Activated CD8-positive, alpha-beta memory T cell treated with anti-CD3 and anti-CD28 coated beads for 1 hour (primary cell): ENCODE measurements around the gene CCDC117.
"Not testable (repeated sequence)": the region's sequence is repeated elsewhere in the genome, so short reads cannot be mapped to it uniquely, and the experiment has no call there.

Experiments
- DNase-seq, 2 donors: peaks; one replicate each; pipeline ENCODE4 v3.0.0-alpha.2; 2020; ENCODE audit warnings: low read depth in 1 of 2; ENCODE audit errors: extremely low read depth in 1 of 2

CCDC117 gene

GRCh38 chr22:28800308-28801041, 28.0 kb downstream of the CCDC117 start, which contains the start of gene XBP1:
XBP1 (minus strand) TSS chr22:28800569.
- peak; percentile 61 to 84 for DNase-seq

- no peak for DNase-seq
Observed at GRCh38 chr22:28801845-28802594, 29.5 kb downstream of the CCDC117 start.

- DNase-seq = no peak
Observed at GRCh38 chr22:28802595-28803123, 30.2 kb downstream of the CCDC117 start.

DNA sequence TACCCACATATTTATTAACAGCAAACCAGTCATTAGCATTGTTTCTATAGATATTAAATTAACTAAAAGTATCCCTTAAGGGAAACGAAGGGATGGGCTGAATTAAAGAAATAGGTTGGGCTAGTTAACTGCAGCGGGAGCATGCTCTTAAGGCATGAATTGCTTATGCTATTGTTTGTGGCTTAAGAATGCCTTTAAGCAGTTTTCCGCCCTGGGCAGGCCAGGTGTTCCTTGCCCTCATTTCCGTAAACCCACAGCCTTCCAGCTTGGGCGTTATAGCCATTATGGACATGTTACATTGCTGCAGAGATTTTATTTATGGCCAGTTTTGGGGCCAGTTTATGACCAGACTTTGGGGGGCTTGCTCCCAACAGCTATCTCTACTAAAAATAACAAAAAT, 32.9 kb downstream of the CCDC117 start:
- not testable (repeated sequence) for DNase-seq

DNA sequence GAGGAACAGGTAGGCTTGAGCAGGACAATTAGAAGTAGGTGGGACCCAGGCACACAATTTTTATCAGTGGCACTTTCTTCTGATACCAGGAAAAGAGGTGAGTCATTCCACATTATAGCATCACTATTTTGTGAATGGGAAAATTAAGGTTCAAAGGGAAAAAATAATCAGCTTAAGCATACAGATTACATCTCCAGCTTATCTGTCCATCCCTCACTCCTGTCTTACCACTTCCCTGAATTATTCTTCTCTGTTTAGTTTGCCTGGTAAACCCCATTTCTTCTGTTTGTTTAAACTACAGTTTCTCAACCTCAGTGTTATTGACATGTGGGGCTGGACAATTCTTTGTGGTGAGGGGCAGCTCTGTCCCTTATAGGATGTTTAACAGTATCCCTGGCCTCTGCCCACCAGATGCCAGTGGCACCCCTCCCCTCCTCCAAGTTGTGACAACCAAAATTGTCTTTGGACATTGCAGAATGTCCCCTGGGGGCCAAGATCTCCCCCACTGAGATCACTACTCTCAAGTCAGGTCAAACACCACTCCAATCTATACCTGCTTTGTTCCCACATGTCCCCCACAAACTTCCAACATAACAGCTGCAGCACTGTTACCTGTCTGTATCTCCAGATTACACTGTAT, 36.3 kb downstream of the CCDC117 start:
- no peak for DNase-seq

GRCh38 chr22:28810821-28811491, 38.5 kb downstream of the CCDC117 start:
- no peak for DNase-seq

DNA sequence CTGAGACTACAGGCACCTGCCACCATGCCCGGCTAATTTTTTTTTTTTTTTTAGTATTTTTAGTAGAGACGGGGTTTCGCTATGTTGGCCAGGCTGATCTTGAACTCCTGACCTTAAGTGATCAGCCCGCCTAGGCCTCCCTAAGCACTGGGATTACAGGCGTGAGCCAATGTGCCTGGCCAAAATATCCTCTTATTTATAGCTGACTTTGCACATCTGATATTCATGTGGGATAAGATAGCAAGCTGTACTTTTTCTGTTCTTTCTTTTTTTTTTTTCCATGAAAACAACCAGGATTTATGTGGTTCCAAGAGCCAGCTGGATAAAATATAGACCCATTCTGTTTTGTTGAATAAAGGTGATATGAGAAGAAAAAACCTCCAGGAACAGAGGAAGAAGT, 40.0 kb downstream of the CCDC117 start:
- no peak for DNase-seq

DNA sequence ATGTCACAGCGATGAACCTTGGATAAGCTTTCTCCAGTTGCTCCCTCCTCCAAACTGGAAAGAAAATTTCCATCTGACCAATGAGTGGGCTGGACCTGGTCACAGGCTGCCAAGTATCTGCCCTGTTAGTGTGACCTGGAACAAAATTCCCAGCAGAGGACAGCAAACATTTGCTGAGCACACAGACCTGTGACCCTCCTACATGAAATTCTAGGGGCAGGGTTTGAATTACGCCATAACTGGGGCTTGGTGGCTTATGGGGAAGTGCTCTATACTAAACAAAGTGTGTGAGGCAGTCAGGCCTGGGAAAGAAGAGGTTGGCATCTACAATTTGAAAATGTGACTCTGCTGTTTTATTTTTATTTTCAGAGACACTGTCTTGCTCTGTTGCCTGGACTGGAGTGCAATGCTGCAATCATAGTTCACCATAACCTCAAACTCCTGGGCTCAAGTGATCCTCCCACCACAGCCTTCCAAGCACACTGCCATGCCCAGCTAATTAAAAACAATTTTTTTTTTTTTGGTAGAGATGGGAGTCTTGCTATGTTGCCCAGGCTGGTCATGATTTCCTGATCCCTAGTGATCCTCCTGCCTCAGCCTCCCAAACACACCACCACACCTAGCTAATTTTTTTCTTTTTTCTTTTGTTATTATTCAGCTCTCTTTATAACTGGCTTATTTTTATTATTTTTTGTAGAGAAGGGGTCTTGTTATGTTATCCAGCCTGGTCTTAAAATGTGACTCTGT, 41.5 kb downstream of the CCDC117 start:
- no peak for DNase-seq

DNA sequence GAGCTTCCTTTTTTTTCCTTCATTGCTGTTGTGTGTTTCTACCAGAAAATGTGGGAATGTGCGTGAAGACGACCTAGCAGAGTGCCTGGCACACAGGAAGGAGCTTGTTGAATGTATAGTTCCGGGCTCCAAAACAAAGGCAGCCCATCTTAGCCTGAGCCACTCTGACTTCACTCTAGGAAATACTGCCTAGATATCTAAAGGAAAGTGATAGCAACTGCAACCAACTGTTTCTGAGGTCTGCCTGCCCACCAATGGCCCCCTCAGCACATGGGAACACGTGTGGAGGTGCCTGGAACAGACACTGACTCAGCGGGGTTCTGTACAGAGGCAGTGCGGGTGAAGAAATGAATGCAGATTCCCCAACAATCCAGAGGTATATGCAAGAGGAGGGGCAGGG, 42.6 kb downstream of the CCDC117 start:
- no peak for DNase-seq

GRCh38 chr22:28815729-28816128, 43.2 kb downstream of the CCDC117 start:
- DNase-seq = no peak

DNA sequence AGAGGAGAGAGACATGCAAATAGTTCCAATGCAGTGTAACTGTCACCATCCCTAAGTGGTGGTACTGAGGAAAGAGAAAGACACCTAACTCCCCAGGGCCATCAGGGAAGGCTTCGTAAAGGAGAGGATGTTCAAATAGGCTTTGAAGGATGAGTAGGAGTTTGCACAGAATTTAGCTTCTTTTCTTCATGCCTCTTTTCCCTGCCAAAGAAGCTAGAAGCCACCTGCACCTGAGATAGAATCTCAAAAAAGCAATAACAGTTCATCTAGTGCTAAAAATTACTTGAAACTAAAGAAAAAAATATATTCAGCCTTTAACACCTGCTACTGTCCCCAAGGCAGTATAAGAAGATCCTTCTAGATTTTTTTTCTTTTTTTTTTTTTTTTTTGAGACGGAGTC, 44.6 kb downstream of the CCDC117 start:
- no peak for DNase-seq

- no peak for DNase-seq
Observed at GRCh38 chr22:28817919-28818859, 45.7 kb downstream of the CCDC117 start.

DNA sequence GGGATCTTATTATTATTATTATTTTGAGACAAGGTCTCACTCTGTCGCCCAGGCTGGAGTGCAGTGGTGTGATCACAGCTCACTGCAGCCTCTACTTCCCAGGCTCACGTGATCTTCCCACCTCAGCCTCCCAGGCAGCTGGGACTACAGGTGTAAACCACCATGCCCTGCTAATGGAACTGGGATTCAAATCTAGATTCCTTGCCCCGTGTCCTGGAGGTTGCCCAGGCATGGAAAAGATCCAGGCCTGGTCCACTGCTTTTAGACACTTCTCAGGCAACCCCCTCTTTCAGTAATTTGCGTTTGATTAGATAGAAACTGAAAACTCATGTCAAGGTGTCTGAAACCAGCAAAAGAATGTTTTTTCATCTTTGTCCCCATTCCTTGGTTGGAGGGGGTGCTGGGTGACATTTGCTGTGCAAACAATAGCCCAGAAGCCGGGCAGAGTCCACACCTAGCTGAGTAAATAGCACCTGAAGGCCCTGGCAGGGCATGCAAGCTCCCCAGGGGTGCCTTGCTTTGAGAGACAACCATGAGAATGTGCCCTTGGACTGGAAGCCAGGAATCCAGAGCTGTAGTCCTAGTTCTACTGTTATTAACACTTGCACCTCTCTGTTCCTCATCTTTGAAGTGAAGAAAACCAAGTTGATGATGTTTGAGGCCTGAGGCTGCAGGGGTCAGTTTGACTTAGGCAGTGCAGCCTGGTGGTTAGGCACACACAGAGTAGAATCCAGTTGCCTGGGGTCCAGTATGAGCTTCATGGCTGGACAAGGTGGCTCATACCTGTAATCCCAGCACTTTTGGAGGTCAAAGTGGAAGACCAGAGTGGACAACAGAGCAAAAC, 47.0 kb downstream of the CCDC117 start:
- no peak for DNase-seq

GRCh38 chr22:28820885-28821284, 48.4 kb downstream of the CCDC117 start:
- no peak for DNase-seq

DNA sequence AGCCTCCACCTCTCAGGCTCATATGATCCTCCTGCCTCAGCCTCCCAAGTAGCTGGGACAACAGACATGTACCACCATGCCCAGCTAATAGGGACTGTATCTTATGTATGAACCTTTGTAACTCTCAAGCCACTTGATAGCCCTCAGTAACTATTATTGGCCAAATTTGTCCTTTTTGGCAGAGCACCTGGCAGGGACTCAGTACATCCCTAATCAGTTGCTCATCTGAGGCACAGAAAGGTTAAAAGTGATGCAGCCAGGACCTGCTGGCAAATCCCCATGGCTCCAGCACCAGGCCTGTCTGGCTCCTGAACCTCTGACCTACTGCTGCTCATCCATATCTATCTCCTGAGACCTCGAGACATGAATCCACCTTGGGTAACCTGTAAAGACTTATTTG, 49.0 kb downstream of the CCDC117 start:
- no peak for DNase-seq

DNA sequence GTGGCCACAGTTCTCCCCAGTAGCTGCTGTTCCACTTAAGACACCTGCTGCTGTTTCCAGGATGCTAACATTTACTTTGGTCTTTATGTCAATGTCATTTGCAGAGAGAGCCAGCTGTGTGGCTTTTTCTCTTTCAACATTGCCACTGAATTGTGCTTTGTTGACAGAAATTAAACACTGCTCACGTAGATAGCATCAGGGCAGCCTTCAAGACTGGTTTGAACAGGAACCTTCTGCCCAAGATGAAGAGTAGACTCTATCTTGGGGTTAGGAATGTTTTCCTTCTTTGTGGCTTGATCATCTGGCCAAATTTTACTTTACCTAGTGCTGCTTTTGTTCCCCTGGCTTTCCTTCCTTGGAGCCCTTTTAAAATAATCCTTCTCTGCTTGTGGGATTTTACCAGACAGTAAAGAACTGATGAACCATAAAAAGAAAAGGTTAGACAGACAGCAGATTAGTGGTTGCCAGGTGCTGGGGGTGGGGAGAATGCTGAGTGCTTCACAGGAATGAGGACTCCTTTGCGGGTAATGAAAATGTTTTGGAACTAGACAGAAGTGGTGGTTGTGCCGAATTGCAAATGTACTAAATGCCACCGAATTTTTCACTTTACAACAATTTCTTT, 50.5 kb downstream of the CCDC117 start:
- no peak for DNase-seq

DNA sequence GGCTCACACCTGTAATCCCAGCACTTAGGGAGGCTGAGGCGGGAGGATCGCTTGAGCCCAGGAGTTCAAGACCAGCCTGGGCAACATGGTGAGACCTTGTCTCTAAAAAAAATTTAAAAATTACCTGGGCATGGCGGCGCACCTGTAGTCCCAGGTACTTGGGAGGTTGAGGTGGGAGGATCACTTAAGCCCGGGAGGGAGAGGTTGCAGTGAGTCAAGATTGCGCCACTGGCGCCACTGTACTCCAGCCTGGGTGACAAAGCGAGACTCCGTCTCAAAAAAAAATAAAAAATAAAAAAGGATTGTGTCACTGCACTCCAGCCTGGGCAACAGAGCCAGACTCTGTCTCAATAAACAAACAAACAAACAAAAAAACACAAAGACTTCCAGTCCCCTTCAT, 52.0 kb downstream of the CCDC117 start:
- not testable (repeated sequence) for DNase-seq

GRCh38 chr22:28826430-28826829, 53.9 kb downstream of the CCDC117 start:
- DNase-seq = not testable (repeated sequence)
